ENCODE results near the gene CFAP251. TPM values are rescaled to one million over a fixed set of nuclear protein-coding genes. Genes with fewer than 3 reads are reported as not detected.

CFAP251 gene
- total RNA-seq, 4 donors from 2014 or later: 0.41 to 1.7 TPM; not detected in 2

- TF ChIP-seq POLR2AphosphoS5 (IDR thresholded peaks at IDR 0.05): no peak
- no peak for TF ChIP-seq POLR2A (IDR thresholded peaks at IDR 0.05)
- no peak for TF ChIP-seq EP300 (IDR thresholded peaks at IDR 0.05; ENCODE audit: low read depth)
- no peak for TF ChIP-seq CTCF (IDR thresholded peaks at IDR 0.05)
- Histone ChIP-seq H3K4me1 (peaks cover 0 to 20% (median 0%) of the 10 kb centered on the region in 4 donors), H3K4me3 (no peak overlapping the region), H3K27ac (no peak overlapping the region), H3K9me3 (no peaks in the 10 kb centered on the region), H3K36me3 (no peaks in the 10 kb centered on the region), H3K27me3 (no peaks in the 10 kb centered on the region)
- 82 to 89% methylated on average over 5 to 11 of the region's 11 CpGs for WGBS, 2 donors (ENCODE audit: low coverage in 1 of 2)
- no peak for DNase-seq
- intact Hi-C loops (cut with DNase I; ENCODE audit: low total_unique reads) (no loop called here), in situ Hi-C loops (cut with MboI; ENCODE audit: low pct_ligation_motif_present in 1 of 4, low pct_unique_long_range_greater_than_20kb in 1 of 4, low sequenced_read_pairs in 3 of 4) (no loop called here)
Observed at GRCh38 chr12:122042910-122043309, 124.5 kb downstream of the CFAP251 start.

- WGBS, 2 donors (ENCODE audit: low coverage in 1 of 2): 91% methylated on average over 15 of the region's 15 CpGs; no CpG with 5 or more reads in 1 of the 2 donors
- Histone ChIP-seq H3K27ac (no peak overlapping the region), H3K9me3 (no peaks in the 10 kb centered on the region), H3K27me3 (no peaks in the 10 kb centered on the region), H3K4me1 (peaks cover 0 to 20% (median 0%) of the 10 kb centered on the region in 4 donors), H3K36me3 (no peaks in the 10 kb centered on the region), H3K4me3 (no peak overlapping the region)
- intact Hi-C loops (cut with DNase I; ENCODE audit: low total_unique reads) (no loop called here), in situ Hi-C loops (cut with MboI; ENCODE audit: low pct_ligation_motif_present in 1 of 4, low pct_unique_long_range_greater_than_20kb in 1 of 4, low sequenced_read_pairs in 3 of 4) (no loop called here)
- no peak for DNase-seq
- TF ChIP-seq CTCF (IDR thresholded peaks at IDR 0.05): no peak
- no peak for TF ChIP-seq POLR2A (IDR thresholded peaks at IDR 0.05)
- no peak for TF ChIP-seq POLR2AphosphoS5 (IDR thresholded peaks at IDR 0.05)
- no peak for TF ChIP-seq EP300 (IDR thresholded peaks at IDR 0.05; ENCODE audit: low read depth)
Observed at GRCh38 chr12:122043476-122043875, 125.1 kb downstream of the CFAP251 start.

GRCh38 chr12:122045262-122045661 lies 126.9 kb downstream of the CFAP251 start:
- TF ChIP-seq EP300 (IDR thresholded peaks at IDR 0.05; ENCODE audit: low read depth) (no peak), CTCF (IDR thresholded peaks at IDR 0.05) (no peak), POLR2AphosphoS5 (IDR thresholded peaks at IDR 0.05) (no peak)
- no peaks in the 10 kb centered on the region for H3K36me3 ChIP-seq
- intact Hi-C loops (cut with DNase I; ENCODE audit: low total_unique reads): no loop called here
- no peak overlapping the region for H3K4me3 ChIP-seq
- no peaks in the 10 kb centered on the region for H3K27me3 ChIP-seq
- H3K4me1 ChIP-seq: peaks cover 0 to 11% (median 0%) of the 10 kb centered on the region in 4 donors
- H3K27ac ChIP-seq: no peak overlapping the region
- in situ Hi-C loops (cut with MboI; ENCODE audit: low pct_ligation_motif_present in 1 of 4, low pct_unique_long_range_greater_than_20kb in 1 of 4, low sequenced_read_pairs in 3 of 4): no loop called here
- H3K9me3 ChIP-seq: no peaks in the 10 kb centered on the region
- DNase-seq: no peak
- WGBS, 2 donors (ENCODE audit: low coverage in 1 of 2): 99 to 100% methylated on average over 4 to 7 of the region's 7 CpGs

- DNase-seq: no peak
- in situ Hi-C loops (cut with MboI; ENCODE audit: low pct_ligation_motif_present in 1 of 4, low pct_unique_long_range_greater_than_20kb in 1 of 4, low sequenced_read_pairs in 3 of 4): no loop called here
- intact Hi-C loops (cut with DNase I; ENCODE audit: low total_unique reads): no loop called here
- no peaks in the 10 kb centered on the region for H3K36me3 ChIP-seq
- H3K4me3 ChIP-seq: no peak overlapping the region
- no peaks in the 10 kb centered on the region for H3K9me3 ChIP-seq
- 96% methylated on average over 7 of the region's 7 CpGs; no CpG with 5 or more reads in 1 of the 2 donors for WGBS, 2 donors (ENCODE audit: low coverage in 1 of 2)
- H3K27me3 ChIP-seq: no peaks in the 10 kb centered on the region
- TF ChIP-seq POLR2A (IDR thresholded peaks at IDR 0.05): no peak
- TF ChIP-seq CTCF (IDR thresholded peaks at IDR 0.05): no peak
- TF ChIP-seq POLR2AphosphoS5 (IDR thresholded peaks at IDR 0.05): no peak
- no peak for TF ChIP-seq EP300 (IDR thresholded peaks at IDR 0.05; ENCODE audit: low read depth)
- no peak overlapping the region for H3K27ac ChIP-seq
- H3K4me1 ChIP-seq: peaks cover 2 to 10% (median 3%) of the 10 kb centered on the region in 4 donors
Observed at GRCh38 chr12:122046145-122046544, 127.8 kb downstream of the CFAP251 start.

Data from transverse colon (tissue), 4 donors.